ENCODE results near the gene HOXB7. TPM values are rescaled to one million over a fixed set of nuclear protein-coding genes. Genes with fewer than 3 reads are reported as not detected.

HOXB7 gene
- total and polyA plus RNA-seq, 2 of the 13 experiments (the other 11 are each of a cell fraction or from before 2014, with no cell fraction given), result 0.04 TPM; not detected in 1

GRCh38 chr17:48594538-48595277, 16.1 kb downstream of the HOXB7 start:
- H3K27ac ChIP-seq (ENCODE audit: extremely low read length, insufficient read depth, low read length), result no peak overlapping the region
- in situ Hi-C loops (cut with HindIII; ENCODE audit: extremely low pct_ligation_motif_present, low pct_unique_long_range_greater_than_20kb), result loop anchor here (5.0 kb wide), 1 partner anchor 442 kb away; no protein-coding TSS in a partner anchor
- POLR2A ChIA-PET, result no interaction called here

More at GRCh38 chr17:48594538-48595277, 16.1 kb downstream of the HOXB7 start:
- WGBS (ENCODE audit: low lambda C conversion rate), result 35% methylated on average over 21 of the region's 25 CpGs
- no peaks in the 10 kb centered on the region for H3K79me2 ChIP-seq (ENCODE audit: insufficient read depth, low read length)
- TF ChIP-seq ZKSCAN8 (CRISPR knock-in tag; IDR thresholded peaks at IDR 0.05; ENCODE audit: borderline replicate concordance) (no peak), ZFYVE20 (CRISPR knock-in tag; IDR thresholded peaks at IDR 0.05; ENCODE audit: borderline replicate concordance, low read depth) (no peak), ZNF33B (CRISPR knock-in tag; IDR thresholded peaks at IDR 0.05) (no peak), GLI4 (CRISPR knock-in tag; IDR thresholded peaks at IDR 0.05; ENCODE audit: borderline replicate concordance) (no peak), ZSCAN31 (CRISPR knock-in tag; IDR thresholded peaks at IDR 0.05; ENCODE audit: low read depth) (no peak), GRHL1 (CRISPR knock-in tag; conservative IDR thresholded peaks at IDR 0.05) (no peak), ZNF768 (CRISPR knock-in tag; IDR thresholded peaks at IDR 0.05) (0 out of 2 replicates have a peak, but pooled peaks have one; percentile 17), EZH2 (conservative IDR thresholded peaks at IDR 0.05; ENCODE audit: low read depth, low read length) (peak; percentile 12), ZNF746 (CRISPR knock-in tag; IDR thresholded peaks at IDR 0.05) (no peak)
- TF ChIP-seq, protein P1, sequence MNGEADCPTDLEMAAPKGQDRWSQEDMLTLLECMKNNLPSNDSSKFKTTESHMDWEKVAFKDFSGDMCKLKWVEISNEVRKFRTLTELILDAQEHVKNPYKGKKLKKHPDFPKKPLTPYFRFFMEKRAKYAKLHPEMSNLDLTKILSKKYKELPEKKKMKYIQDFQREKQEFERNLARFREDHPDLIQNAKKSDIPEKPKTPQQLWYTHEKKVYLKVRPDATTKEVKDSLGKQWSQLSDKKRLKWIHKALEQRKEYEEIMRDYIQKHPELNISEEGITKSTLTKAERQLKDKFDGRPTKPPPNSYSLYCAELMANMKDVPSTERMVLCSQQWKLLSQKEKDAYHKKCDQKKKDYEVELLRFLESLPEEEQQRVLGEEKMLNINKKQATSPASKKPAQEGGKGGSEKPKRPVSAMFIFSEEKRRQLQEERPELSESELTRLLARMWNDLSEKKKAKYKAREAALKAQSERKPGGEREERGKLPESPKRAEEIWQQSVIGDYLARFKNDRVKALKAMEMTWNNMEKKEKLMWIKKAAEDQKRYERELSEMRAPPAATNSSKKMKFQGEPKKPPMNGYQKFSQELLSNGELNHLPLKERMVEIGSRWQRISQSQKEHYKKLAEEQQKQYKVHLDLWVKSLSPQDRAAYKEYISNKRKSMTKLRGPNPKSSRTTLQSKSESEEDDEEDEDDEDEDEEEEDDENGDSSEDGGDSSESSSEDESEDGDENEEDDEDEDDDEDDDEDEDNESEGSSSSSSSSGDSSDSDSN (CRISPR knock-in tag; IDR thresholded peaks at IDR 0.05), result no peak
- TF ChIP-seq, protein P2, sequence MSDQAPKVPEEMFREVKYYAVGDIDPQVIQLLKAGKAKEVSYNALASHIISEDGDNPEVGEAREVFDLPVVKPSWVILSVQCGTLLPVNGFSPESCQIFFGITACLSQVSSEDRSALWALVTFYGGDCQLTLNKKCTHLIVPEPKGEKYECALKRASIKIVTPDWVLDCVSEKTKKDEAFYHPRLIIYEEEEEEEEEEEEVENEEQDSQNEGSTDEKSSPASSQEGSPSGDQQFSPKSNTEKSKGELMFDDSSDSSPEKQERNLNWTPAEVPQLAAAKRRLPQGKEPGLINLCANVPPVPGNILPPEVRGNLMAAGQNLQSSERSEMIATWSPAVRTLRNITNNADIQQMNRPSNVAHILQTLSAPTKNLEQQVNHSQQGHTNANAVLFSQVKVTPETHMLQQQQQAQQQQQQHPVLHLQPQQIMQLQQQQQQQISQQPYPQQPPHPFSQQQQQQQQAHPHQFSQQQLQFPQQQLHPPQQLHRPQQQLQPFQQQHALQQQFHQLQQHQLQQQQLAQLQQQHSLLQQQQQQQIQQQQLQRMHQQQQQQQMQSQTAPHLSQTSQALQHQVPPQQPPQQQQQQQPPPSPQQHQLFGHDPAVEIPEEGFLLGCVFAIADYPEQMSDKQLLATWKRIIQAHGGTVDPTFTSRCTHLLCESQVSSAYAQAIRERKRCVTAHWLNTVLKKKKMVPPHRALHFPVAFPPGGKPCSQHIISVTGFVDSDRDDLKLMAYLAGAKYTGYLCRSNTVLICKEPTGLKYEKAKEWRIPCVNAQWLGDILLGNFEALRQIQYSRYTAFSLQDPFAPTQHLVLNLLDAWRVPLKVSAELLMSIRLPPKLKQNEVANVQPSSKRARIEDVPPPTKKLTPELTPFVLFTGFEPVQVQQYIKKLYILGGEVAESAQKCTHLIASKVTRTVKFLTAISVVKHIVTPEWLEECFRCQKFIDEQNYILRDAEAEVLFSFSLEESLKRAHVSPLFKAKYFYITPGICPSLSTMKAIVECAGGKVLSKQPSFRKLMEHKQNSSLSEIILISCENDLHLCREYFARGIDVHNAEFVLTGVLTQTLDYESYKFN (CRISPR knock-in tag; conservative IDR thresholded peaks at IDR 0.05), result no peak
- CTCF ChIA-PET (ENCODE audit: low intra/inter-chr PET ratio, low total read pairs), result interaction anchor here (0.8 to 1.9 kb wide), 3 partner anchors 243 to 441 kb away, joined by 3 to 7 read pairs (median 5); no protein-coding TSS in a partner anchor
- peak overlapping the region; percentile 41 for H3K4me2 ChIP-seq (ENCODE audit: low read depth, low read length)
- H3K4me1 ChIP-seq (ENCODE audit: insufficient read depth, low read length), result 0 out of 2 replicates have a peak, but pooled peaks cover 6% of the 10 kb centered on the region
- no TSS peak for BruUV-seq (replicated peaks)
- peaks cover 51 to 91% of the 10 kb centered on the region in 2 experiments for H3K27me3 ChIP-seq (ENCODE audit: control insufficient read depth in 1 of 2, insufficient read depth in 2 of 2, low read length in 2 of 2)
- H4K20me1 ChIP-seq (ENCODE audit: insufficient read depth, low read length), result no peaks in the 10 kb centered on the region; the same call in 1 of the 2 replicates
- DNase-seq (ENCODE audit: low spot score) (no peak), ATAC-seq (no peak), FAIRE-seq (no peak)
- no peaks in the 10 kb centered on the region for H3K36me3 ChIP-seq (replicated peaks in 1 of 2; ENCODE audit: control insufficient read depth in 1 of 2, insufficient read depth in 2 of 2, low read length in 2 of 2)
- H2AFZ ChIP-seq (ENCODE audit: low read length), result no peak overlapping the region
- no peak overlapping the region for H3K9ac ChIP-seq (ENCODE audit: insufficient read depth, low read depth, low read length)
- intact Hi-C loops (cut with micrococcal nuclease; ENCODE audit: unreplicated experiment), result loop anchor here (1.0 kb wide), 1 partner anchor 258 kb away; no protein-coding TSS in a partner anchor
- no peaks in the 10 kb centered on the region for H3K9me3 ChIP-seq (ENCODE audit: low read length)
- peak overlapping the region in 1 of 3 experiments; percentile 9; a peak in 1 of 6 replicates for H3K4me3 ChIP-seq (replicated peaks in 1 of 3; ENCODE audit: insufficient read depth in 1 of 3, low read depth in 2 of 3, low read length in 3 of 3)

Data from HepG2 (cell line).